GM18520 (cell line): ENCODE measurements around the gene RASAL1.

Source experiments
- ATAC-seq: cut with Tn5 transposase; IDR thresholded peaks from one replicate; pipeline ENCODE4 v1.9.1; 2021; ENCODE audit not compliant: unreplicated experiment

The RASAL1 gene

GRCh38 chr12:113162102-113163029, 26.8 kb upstream of the RASAL1 start:
- ATAC-seq: no peak

- ATAC-seq: no peak
Measured at GRCh38 chr12:113161415-113162016, 26.0 kb upstream of the RASAL1 start.

GRCh38 chr12:113159937-113160336, 24.4 kb upstream of the RASAL1 start:
- no peak for ATAC-seq

DNA sequence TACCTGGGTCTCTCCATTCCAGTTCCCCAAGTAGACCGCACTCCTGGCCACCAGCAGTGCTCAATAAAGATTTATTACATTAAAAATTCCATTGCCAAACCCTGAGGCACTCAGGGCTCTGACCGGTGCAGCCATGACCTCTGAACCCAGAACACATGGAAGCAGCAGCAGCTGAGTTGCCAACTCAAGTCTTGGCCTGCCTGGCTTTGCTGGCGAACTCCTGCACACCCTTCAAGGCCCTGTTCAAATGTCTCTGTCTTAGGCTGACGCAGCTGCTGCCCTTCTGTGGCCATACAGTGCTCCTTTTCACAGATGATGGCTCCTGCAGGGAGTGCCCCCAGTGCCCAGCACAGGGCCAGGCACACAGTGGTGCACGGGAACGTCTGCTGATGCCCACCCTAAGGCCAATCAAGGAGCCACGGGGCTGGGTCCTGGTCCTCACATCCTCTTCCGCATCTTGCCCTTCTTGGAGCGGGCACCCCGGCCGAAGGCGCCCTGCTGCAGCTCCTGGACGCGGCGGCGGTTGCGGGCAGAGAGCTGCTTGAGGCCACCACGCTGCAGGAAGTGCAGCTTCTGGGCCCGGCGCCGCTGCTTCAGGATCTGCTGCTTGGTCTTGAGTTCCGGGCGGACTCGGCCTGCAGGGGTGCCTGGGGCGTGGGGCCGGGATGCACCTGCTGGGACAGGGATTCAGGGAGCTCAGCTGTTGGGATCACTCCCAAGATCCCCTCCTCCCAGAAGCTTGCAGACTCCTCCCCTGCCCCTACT, 23.1 kb upstream of the RASAL1 start:
- no peak for ATAC-seq

GRCh38 chr12:113157218-113157859, 21.8 kb upstream of the RASAL1 start:
- no peak for ATAC-seq

GRCh38 chr12:113155646-113156045, 20.1 kb upstream of the RASAL1 start:
- ATAC-seq: no peak

DNA sequence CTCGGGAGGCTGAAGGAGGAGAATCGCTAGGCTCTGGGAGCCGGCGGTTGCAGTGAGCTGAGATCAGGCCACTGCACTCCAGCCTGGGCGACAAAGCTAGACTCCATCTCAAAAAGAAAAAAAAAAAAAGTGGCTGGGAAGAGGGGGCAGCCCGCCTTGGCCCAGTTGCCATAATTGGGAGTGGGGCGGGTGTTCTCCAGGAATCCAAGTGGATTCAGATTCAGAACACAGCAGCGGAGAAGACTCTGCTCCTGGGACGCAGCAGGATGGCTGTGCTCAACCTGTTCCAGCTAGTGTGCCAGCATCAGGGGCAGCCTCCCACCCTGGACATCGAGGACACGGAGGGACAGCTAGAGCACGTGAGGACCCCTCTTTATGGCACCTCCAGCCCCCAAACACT, 19.5 kb upstream of the RASAL1 start:
- ATAC-seq: no peak

DNA sequence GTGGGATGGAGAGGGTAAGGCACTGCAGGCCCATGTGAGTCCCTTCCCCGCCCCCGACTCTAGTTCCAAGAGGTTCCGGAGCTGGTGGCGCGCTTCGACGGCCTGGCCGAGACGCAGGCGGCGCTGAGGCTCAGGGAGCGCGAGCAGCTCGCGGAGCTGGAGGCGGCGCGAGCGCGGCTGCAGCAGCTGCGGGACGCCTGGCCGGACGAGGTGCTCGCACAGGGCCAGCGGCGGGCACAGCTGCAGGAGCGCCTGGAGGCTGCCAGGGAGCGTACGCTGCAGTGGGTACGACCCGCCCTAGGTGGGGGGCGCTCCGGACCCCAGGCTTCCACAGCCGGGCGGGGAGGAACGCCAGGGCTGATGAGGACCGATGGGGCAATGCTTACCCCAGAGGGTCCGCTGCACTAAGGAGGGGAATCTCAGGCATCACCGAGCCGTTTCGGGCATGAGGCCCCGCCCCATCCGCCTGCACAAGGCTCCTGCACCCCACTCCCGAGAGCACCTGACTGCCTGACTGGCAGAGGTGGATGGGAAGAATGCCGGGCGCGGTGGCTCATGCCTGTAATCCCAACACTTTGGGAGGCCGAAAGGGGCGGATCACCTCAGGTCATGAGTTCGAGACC, 18.9 kb upstream of the RASAL1 start:
- ATAC-seq: no peak

- ATAC-seq: no peak
Measured at GRCh38 chr12:113152835-113153814, 17.6 kb upstream of the RASAL1 start.

DNA sequence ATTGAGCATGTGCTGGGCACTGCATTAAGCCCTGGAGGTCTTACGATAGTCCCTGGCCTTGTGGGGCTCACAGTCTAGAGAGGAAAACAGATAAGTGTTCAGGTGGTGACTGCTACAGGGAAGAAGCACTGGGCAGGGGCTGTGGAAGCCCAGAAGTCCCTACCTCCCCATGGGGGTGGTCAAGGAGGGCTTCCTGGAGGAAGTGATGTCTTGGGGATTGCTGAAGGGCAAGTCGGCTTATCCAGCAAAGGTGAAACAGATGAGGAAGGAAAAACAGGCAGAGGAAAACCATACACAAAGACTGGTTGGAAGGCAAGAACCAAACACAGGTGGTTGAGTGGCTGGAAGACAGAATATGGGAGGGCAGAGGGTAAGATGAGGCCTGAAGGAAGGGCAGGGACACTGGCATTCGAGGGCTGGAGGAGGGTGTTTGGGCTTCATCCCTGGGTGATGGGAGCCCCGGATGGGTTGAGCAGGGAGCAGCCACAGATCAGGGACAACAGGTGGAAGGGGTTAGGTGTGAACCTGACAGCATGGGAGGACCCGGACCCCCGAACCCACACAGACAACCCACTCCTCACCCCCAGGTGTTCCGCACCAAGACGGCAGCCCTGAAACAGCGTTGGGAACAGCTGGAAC, 16.8 kb upstream of the RASAL1 start:
- no peak for ATAC-seq

GRCh38 chr12:113151655-113152054, 16.1 kb upstream of the RASAL1 start:
- ATAC-seq: no peak

GRCh38 chr12:113149361-113150150, 14.0 kb upstream of the RASAL1 start, which contains the start of gene CFAP73:
CFAP73 (plus strand) TSS chr12:113149724; CDS start chr12:113149858, 134 bp downstream.
- no peak for ATAC-seq

DNA sequence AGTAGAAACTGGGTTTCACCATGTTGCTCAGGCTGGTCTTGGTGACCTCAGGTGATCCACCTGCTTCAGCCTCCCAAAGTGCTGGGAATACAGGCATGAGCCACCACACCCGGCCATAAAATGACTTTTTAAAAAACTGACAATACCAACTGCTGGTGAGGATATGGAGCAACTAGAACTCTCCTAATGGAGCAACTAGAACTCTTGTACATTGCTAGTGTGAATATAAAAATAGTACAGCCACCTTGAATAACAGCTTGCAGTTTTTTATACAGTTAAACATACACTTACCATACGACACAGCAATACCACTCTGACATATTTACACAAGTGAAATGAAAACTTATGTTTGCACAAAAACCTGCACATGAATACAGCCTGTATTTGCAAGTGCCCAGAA, 11.4 kb upstream of the RASAL1 start:
- ATAC-seq: no peak

DNA sequence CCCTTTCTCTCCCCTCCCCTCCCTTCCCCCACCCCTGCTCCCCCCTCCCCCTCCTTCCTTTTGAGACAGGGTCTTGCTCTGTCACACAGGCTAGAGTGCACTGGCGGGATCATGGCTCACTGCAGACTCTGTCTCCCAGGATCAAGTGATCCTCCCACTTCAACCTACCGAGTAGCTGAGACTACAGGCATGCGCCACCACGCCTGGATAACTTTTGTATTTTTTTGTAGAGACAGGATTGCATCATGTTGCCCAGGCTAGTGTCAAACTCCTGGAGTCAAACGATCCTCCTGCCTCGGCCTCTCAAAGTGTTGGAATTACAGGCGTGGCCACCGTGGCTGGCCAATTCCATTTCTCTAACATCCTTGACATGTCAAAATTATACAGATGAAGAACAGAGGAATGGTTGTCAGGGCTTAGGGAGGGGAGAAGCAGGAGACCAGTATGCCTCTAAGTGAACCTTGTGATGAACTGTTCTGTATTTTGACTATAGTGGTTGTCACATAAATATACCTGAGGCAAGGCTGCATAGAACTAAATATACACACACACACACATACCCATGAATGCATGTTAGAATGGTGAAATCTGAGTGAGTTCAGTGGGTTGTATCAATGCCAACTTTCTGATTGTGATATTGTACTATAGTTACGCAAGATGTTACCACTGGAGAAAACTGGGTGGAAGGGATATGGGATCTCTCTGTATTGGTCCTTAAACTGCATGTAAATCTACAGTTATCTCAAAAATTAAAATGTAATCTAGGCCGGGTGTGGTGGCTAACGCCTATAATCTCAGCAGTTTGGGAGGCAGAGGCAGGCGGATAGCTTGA, 10.4 kb upstream of the RASAL1 start:
- no peak for ATAC-seq

DNA sequence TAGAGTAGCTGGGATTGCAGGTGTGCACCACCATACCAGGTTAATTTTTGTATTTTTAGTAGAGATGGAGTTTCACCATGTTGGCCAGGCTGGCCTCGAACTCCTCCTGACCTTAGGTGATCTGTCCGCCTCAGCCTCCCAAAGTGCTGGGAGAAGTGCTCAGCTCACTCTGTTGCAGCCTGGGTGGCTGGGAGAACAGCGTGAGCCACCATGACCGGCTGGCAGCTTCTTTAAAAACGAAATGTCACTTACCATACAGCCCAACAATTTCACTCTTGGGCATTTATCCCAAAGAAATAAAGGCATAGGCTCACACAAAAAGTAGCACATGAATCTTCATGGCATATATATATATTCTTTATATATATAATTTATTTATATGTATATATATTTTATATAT, 9.2 kb upstream of the RASAL1 start:
- no peak for ATAC-seq

DNA sequence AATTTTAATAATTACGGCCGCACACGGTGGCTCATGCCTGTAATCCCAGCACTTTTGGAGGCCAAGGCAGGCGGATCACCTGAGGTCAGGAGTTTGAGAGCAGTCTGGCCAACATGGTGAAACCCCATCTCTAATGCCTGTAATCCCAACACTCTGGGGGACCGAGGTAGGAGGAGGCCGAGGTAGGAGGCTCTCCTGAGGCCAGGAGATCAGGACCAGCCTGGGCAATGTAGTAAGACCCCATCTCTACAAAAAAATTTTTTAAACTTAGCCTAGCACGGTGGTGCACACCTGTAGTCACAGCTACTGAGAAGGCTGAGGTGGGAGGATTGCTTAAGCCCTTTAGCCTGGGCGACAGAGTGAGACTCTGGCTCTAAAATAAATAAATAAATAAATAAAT, 8.4 kb upstream of the RASAL1 start:
- ATAC-seq: no peak

DNA sequence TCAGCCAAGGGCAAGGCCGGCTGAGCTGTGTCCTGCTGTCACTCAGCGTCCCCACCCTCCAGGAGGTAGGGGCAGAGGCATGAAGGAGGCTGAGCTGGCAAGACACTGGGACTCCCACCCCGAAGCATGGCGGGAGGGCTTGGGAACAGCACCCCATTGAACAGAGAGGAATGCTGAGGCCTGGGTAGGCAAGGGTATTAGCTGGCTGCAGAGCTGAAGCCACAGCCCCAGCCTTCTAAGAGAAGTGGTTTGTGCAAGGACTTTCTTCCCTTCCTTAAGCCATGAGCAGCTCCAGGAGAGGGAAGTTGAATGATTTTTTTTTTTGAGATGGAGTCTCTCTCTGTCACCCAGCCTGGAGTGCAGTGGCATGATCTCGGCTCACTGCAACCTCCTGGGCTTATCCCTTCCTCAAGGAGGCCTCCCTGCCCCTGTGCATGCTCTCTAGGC, 7.3 kb upstream of the RASAL1 start:
- ATAC-seq: no peak
